Kidney capillary endothelial cell (primary cell): ENCODE data around the gene ITPR2.
"Not testable (repeated sequence)": the region's sequence is repeated elsewhere in the genome, so short reads cannot be mapped to it uniquely, and the experiment has no call there.

Experiments used
- DNase-seq: peaks from one replicate; pipeline ENCODE4 v3.0.0-alpha.2; 2018; ENCODE audit warnings: low spot score

ITPR2 gene

DNA sequence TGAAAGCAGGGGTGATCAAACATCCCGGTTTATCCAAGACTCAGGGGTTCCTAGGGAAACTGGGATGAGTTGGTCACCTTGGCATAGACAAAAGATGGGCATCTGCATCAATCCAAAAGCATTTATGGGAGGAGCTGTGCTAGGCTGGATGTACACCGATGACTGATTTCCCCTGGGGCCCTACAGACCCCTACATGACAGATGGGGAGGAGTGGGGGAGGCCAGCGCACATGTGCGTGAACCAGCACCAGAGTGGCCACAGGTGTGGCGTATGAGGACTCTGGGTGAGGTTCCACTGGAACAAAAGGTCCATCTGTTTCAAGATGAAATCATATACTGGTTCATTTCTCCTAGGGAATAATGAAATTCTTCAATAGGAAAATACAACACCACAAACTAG is 210.4 kb downstream of the ITPR2 start:
- DNase-seq = no peak

DNA sequence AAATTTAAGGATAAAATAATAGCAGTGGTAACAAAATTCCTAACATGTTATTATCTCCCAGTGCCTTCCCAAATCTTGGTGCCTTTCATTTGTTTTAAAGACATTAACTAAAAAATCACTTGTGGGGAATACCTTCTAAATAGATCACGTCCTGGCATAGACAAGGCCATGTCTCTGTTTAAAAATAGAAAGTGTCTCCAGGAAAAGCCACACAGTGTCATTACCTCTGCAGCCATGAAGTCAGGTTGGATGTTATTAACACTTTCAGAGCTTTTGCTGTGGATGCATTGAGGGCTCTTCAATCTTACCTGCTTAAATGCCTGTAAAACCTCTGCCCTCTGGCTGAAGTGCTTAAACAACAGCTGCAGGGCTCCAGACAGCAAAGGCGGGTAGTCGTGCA is 211.1 kb downstream of the ITPR2 start:
- no peak for DNase-seq

DNA sequence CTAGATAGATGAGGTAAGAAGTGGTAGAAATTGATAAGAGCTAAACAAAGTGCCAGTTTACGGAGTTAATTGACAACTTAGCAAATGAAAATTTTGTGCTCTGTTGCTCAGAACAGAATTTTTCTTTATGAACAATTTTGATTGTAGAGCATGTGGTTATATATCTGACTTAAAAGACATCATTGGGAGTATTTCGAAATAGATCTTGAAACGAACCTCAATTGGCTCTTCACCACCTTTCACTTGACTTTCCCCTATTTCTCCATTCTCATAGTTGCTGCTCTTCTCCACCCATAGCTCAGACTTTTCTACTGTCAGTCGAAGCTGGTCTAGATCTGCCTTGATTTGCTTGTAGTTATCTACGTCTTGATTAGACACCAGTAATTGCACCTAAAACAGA is 212.1 kb downstream of the ITPR2 start:
- DNase-seq = no peak

DNA sequence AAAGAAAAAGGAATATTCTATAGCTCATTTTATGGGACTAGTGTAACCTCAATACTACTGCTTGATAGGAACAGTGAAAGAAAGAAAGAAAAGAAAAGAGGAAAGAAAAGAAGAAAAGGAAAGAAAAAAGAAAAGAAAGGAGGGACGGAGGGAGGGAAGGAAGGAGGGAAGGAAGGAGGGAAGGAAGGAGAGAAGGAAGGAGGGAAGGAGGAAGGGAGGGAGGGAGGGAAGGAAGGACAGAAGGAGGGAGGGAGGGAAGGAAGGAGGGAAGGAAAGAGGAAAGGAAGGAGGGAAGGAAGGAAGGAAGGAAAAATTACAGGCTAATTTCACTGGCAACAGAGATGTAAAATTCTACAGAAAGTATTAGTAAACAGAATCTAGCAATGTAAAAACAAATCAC is 215.5 kb downstream of the ITPR2 start:
- DNase-seq = no peak

DNA sequence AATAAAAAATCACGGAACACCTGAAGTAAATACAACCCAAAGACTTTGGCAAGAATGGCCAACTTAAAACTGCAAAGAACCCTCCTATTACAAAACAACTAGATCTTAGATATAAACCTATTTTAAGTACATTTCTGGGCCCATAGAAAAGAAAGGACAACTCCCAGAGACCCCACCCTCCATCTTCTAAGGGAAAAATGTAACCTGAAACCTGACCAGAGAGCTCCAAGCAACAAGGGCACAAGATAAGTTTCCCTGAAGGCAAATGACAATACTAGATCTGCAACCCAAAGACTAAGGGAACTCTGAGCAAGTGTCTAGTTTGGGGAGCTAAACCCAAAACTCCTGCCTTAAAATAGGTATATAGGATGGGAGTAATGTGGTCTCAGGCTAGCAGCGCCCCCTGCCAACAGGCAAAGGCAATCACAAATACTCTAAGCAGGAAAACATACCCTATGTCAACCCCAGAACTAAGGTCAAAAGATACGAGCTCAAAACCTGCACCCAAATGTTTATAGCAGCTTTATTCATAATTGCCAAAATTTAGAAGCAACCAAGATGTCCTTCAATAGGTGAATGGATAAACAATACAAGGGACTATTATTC is 218.9 kb downstream of the ITPR2 start:
- DNase-seq = peak; percentile 29

DNA sequence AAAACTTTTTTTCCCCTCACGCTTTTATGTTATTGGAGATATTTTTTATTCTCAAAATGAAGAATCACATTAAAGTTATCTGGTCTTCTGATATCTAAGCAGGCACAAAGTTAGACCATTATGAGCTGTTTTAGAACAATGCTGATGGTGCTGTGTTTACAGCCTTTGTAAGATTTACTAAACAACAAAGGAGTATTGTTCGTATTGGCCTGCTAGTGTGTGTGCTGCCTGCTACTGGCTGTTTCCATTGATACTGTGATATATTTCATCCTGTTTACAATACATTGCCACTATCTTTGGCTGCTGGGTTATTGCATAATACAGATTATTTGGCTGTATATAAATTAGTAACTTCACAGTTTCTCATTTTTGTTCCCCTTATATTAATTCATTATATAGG is 220.8 kb downstream of the ITPR2 start:
- no peak for DNase-seq

DNA sequence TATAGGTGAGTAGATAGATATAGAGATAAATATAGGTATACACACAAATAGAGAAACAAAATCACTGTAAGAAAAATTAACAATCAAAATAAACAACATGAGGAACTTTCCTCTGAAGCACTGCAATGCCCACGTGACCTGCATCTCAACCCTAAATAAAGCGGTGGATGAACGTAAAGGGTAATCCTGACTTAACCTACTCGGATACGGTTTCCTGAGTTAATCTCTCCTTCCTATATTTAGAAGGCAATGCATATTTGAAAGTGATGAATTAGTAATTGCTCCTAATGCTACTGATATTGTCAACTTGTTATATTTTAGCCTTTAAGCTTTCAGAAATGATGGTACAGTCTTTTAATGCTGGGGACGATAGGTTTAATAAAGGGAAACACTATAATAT is 221.4 kb downstream of the ITPR2 start:
- no peak for DNase-seq

DNA sequence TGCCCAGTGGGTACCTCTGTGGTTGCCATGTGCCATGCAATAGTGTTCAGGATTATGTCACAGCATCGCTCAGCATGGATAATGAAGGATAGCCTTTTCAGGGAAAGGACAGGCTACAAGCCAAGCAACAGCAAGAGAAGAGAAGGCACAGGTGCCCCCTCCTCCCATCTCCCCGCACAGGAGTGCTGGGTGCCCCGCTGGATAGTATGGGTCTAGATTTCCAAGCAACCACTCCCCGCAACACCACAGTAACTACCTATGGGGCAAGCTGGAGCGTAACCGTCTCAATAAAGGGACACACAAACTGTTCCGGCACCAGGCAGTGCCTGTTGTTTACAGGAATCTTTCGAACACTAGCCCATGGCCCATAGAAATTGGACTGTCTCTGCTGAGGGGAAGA is 222.2 kb downstream of the ITPR2 start:
- no peak for DNase-seq

DNA sequence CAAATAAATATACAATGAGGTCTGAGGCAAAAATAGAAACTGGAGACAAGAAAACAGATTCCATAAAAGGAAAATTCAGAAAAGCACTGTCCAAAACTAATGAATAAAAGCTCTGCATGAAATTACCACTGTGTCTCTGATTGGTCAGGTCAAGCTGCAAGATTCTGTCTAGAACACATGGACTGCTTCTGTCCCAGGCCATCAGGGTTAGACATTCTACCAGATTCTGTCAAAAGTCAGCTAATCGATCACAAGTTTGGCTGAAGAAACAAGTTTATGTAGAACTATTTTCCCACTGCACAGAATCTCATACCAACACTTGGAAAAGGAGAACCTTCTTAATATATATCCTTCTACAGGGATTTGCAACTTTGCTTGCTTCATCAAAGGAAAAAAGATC is 223.0 kb downstream of the ITPR2 start:
- no peak for DNase-seq

DNA sequence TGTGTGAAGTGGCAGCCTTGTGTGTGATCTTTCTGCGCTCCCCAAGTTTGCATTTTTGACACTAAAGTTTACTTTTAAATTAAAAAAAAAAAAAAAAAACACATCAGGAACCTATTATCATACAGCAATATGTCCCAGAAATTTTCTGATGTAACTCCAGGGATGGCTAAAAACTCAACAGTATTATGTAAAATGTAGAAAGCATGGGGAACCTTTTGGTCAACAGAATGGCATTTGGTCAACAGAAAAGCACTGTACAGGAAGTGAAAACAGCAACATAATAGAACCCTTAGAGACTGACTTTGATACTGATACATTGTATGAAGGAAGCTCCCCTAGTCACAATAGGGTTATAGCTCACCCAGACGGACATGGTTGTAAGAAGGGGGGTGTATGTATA is 224.3 kb downstream of the ITPR2 start:
- DNase-seq = no peak

DNA sequence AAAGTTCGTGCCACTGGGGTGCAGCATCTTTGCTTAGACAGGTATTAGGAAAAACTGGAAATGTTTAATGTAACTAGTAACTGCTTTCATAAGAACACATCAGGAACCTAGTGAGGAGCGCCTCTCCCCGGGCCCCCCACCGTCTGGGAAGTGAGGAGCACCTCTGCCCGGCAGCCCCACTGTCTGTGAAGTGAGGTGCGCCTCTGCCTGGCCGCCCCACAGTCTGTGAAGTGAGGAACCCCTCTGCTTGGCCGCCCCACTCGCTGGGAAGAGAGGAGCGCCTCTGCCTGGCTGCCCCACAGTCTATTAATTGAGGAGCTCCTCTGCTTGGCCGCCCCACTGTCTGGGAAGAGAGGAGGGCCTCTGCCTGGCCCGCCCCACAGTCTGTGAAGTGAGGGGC is 224.7 kb downstream of the ITPR2 start:
- no peak for DNase-seq

DNA sequence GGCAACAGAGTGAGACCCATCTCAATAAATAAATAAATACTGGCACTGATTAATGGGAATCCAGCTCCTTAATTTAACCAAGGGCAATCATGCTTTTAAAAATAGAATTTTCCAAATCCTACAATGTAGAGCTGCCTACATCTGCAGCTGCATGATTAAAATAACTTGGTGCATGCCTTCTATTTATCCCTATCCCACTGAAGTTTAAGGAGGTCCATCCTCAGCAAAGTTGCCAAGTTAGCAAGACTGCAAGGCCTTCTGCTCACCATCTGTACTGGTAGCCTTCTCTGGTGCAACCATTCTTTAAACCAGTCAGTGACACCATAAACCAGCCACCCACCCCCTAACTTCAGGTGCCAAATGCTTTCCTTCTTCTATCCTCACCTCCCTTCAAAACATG is 226.1 kb downstream of the ITPR2 start:
- DNase-seq = no peak

DNA sequence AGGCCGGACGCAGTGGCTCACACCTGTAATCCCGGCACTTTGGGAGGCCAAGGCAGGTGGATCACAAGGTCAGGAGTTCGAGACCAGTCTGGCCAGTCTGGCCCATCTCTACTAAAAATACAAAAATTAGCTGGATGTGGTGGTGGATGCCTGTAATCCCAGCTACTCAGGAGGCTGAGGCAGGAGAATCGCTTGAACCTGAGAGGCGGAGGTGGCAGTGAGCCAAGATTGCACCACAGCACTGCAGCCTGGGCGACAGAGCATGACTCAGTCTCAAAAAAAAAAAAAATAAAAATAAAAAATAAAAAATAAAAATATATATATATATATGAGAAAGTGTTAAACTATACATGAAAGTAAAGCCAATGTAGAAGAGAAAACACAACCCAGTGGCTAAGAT is 228.2 kb downstream of the ITPR2 start:
- not testable (repeated sequence) for DNase-seq

DNA sequence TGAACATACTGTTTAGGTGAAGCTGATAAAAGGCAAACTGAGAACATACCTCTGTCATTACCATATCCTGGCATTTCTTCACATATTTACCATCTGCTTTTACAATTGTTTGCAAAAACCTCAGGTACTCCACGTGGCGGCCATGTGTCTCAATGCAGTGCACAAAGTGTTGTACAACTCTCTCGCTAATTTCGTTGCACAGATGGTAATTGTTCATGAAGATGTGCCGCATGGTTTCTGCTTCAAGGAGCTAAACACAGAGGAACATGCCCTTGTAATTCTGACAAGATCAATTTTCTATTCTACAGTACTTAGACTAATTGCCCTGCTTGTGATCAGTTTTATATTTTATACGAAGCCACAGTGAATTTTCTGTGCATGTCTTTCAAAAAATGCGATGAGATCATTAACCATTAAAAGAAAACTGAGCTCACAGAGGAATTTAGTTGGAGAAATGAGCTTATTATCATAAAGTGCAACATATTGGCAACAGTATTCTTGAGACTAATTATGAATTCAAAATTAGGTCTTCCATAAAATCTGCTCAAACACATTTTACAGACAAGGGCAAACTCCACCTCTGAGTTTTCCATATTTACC is 233.8 kb downstream of the ITPR2 start:
- no peak for DNase-seq

DNA sequence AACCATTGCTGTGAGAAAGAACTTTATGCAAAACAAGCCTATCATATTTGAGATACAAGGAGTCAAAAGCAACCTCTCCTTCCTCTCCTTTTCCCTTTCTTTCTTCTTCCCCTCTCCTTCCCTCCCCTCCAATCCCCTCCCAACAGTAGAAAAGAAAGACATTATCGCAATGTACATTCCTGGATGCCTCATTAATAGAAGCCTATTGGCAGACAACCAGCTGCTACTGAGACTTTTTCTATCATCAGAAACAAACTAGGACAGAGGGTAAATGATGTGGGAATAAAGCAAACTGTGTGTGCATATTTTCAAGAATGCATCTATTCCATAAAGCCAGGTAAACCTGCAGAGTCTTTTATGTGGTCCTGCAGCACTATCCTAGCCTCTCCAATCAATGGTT is 237.2 kb downstream of the ITPR2 start:
- DNase-seq = no peak

DNA sequence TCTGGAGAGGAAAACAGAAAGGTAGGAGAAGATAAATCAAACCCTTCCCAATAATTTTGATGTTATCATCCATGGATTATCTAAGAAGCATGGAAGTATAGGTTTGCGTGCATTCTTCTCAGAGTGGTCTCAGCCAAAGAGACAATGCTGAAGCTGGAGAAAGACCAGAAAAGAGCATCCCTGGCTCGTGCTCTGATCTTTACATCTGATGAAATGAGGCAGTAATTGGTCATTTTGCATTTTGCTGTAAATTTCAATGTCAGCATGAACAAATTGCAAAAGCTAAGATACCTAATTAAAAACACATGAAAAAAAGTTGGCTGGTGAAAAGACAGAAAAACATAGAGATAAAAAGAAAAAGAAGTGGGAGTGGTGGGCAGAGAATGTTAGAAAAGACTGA is 252.4 kb downstream of the ITPR2 start:
- DNase-seq = no peak

DNA sequence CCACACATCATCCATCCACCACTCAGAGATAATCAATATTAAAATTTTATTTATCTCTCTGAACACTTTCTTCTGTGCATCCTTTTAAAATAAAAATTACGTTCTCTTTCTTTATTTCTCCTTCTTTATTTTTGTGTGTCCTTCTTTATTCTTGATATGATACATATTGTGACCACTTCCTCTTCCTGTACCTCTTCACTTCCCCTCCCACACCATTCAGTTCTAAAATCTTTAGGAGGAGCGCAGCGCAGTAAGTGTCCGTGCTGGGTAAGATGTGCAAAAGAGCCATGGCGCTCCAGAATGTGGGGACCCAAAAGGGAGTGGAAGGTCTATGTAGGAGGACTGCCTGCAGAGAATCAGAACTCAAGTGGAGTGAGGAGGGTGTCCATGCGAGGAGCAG is 256.7 kb downstream of the ITPR2 start:
- DNase-seq = no peak

DNA sequence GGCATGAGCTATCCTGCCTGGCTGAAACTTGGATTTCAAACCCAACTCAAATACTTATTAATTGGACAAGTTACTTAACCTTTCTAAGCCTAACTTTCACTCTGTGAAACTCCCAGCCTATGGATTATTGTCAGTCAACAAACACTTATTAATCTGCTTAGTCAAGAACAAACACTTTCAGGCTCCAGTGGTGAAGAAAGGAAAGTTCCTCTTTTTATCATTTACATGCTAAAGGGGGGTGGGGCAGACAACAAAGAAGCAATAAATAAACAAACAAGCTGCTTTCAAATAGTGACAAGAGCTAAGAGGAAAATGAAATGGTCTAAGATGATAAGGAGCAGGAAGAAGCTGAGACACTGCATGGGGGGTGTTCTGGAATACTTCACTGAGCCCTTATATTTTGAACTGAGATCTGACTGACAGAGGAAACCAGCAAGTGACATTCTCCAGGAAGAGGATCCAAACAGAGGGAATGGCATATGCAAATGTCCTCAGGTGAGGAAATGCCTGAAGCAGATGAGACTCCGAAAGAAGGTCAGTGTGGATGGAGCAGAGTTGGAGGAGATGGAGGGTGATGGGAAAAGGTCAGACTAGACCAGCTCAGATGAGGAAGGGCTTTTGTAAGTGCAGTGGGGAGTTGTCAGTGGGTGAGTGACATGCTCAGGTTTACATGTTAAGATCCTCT is 259.6 kb downstream of the ITPR2 start:
- no peak for DNase-seq

DNA sequence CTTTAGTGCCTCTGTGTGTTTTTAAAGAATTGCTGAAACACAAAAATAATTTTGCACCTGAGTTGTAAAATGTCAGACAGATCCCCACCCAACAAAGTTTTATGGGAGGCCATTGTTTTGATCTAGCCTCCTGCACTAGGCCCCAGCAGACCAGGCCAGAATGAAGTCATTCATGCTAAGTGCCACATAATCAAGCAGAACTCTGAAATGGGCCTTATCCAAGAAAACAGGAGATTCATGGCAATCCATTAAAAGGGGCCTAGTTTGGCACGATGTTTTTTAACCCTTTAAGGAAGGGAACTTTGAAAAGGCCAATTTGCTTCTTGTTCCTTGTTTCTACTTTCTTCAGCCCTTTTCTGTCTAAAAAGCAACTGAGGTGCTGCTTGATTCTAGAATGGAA is 260.9 kb downstream of the ITPR2 start:
- DNase-seq = no peak

DNA sequence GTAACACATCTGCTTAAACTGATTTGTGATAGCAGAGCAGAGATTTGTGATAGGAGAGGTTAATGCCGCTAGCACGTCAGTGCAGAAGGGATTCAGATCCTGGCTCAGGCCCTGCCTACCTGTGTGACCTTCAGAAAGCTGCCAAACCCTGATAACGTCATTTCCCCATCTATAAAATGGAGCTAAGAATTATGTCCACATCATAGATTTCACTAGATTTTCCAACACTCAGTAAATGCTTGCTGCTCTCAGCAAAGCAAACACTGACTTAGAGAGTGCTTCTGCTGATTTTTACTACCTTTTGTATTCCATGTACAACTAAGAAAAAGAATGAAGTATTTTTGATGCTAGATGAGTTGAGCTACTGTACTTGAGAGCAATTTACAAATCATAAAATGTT is 261.4 kb downstream of the ITPR2 start:
- no peak for DNase-seq

DNA sequence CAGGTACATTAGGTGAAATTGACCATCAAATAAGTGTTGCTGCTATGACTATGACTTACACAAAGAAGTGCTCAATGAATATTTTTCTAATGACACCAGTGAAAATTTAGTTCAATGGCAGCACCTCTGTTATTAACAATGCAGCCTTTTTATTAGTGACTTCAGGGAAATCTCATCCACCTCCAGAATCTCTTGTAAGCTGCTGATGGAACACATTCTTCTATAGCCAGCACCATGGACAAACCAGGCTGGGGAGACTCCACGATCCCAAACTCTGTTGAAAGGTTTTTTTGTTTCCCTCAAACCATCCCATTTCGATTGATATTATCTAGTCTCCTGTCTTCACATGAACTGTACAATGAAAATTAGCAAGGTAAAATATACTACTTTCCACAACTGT is 265.9 kb downstream of the ITPR2 start:
- DNase-seq = no peak

DNA sequence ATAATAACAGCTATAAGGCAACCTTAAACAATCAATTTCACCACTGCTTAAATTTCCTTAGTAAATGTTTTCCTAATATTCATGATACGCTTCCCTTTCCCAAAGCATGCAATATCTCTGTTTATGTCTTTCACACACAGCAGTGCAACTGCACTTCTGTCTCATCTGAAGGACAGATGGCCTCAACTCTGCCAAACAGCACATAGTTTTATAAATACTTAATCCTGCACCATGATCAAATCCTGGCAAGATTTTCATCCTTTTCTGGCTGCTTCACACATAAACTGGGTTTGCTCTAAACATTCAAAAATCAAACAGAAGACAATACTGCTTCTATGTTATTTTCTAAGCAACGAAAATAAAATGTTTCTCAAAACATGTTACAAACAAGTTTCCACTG is 266.3 kb downstream of the ITPR2 start:
- no peak for DNase-seq

DNA sequence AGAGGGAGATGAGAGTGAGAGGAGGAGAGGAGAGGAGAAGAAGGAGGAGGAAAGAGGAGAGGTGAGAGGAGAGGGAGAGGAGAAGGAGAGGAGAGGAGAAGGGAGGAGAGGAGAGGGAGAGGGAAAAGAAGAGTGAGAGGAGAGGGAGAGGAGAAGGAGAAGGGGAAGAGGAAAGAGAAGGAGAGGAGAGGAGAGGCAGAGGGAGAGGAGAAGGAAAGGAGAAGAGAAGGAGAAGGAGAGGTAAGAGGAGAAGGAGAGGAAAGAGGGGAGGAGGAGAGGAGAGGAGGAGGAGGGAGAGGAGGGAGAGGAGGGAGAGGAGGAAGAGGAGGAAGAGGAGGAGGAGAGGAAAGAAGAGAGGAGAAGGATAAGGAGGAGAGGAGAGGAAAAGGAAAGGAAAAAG is 266.8 kb downstream of the ITPR2 start:
- DNase-seq = no peak

DNA sequence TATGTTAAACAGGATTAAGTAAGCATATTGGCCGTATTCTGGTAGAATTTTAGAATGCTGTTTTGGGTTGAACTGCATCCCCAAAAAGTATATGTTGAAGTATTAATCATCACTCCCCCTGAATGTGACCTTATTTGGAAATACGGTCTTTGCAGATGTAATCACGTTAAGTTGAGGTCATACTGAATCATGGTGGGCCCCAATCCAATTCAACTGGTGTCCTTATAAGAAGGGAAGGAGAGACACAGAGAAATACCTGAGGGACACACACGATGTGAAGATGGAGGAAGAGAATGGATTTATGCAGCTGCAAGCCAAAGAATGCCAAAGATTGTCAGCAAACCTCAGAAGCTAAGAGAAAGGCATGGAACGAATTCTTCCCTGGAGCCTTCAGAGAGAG is 268.6 kb downstream of the ITPR2 start:
- DNase-seq = no peak
